Stimulated activated CD8-positive, alpha-beta memory T cell treated with anti-CD3 and anti-CD28 coated beads, Interleukin-4, amount 100 ng/mL, for 4 hours (primary cell): ENCODE data around the gene ACOXL.

Source experiments
- DNase-seq, 2 donors: peaks; one replicate each; pipeline ENCODE4 v3.0.0-alpha.2; 2020; ENCODE audit warnings: low read depth in 2 of 2, low spot score in 1 of 2

ACOXL gene

DNA sequence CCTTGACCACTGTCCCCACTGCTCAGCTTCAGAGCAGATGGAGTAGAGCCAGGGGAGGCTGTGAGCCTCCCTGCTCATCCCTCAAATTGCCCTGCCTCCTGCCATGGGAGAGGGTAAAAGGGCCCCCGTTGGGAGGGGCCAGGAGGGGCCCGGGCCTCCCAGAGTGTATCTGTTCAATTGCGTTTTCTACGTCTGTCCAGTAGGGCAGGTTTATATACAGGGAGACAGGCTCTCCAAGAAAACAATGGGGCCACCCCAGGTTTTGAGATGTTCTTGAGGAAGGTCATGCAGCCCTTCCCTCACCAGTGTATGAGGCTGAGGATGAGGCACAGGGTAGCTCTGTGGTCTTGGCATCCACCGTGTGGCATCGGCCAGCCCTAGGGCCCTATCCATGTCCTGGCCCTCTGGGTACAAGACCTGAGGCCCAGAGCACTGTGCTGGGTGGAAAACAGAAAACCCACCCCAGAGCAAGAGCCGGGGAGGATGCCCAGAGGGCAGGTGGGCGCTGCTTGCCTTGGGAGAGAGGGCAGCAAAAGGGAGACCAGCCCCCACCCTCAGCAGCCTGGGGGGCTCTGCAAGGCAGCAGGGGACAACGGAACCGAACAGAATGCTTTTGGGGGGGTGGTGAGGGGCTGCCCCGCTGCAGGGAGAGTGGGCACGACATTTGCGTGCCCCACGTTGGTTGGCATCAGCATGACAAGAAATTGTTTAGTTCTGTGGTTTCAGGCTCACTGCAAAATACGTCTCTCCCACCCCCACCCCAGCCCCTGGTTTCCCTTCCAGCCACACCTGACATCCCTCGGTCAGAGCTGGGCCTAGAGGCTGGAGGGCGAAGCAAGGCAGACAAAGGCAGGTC lies 141.5 kb downstream of the ACOXL start:
- DNase-seq: no peak

DNA sequence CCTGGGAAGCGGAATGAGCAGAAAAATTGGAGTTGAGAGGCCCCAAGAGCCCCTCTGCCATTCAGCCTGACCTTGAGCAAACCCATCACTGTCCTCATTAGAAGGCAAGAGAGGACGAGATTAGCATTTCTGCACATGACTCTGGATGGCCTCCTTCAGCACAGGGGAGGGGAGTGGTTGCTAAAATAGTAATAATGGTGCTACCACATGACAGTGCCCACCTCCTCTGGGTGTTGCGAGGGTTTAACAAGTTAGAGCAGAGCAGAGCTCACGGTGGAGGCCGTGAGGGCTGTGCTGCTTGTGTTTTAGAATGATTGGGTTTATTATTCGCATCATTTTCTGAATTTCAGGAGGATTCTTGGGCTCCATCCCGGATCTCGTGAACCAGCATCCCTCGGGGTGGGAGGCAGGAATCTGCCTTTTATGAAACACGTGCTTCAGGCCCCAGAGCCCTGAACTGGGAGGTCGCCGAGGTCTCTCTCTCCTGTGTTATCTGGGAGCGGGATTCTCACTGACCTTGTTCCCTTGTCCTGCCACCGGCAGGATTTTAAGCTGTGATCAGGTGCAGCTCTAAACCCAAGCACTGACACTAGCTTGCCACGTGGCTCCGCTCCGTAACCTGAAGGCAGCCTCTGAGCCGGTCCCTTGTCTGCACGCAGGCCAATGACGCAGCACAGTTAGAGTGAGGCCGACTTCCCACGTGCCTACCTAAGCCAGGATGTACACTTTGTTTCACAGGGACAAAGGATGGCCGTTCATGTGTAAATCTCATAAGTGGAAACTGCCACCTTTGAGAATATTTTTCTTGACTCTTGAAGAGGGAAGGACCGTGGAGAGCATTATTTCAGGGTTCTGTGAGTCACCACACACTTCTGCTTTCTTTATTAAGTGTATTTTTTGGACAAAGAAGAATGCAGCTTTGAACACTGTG lies 142.3 kb downstream of the ACOXL start:
- no peak for DNase-seq

DNA sequence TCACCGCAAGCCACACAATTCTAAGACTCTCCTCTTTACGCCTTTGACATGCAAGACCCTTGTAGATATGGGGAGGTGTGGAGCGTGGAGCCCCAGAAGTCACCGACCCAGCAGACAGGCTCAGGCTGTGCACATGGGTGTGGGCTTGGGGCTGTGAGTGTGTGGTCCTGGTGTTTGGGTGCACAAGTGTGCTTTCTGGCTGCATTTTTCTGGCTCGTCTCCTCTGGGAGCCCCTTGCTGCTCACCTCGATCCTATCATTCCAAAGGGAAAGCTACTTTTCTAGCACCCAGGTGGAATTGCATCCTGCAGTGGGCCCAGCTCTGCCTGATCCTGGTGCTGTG lies 143.0 kb downstream of the ACOXL start:
- no peak for DNase-seq

DNA sequence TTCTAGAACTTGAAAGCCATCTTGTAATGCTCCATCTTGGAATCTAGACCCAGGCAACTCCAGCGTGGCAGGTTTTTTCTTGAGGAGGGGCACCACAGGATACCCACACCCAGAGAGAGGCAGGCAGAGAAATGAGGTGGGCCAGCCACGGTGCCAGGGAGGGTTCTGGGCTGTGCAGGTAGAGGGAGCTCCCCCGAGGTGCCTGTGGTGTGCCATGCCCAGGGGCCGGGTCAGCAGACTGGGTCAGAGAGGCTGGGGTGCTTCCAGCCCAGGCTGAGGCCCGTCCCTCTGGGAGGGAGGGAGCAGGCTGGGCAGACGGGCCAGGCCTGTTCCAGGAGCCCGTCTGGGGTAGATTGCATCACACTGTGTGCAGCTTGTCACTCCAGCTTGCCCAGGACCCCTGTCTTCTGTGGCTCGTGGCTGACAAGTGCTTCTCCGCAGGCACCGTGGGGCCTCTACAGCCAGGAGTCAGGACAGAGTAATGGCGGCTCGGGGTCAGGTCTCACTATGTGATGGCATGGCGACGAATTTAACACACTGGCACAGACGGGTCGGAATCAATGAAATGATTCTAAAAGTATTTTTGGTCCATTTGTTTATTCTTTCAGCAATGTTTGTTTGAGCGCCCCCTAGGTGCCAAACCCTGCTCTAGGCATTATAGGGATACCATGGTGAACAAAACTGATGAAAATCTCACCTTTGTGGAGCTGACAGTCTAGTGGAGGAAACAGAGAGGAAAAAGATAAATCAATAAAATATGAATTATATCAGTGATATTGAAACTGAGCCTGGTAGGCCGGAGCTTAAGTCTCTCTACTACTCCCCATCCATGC lies 144.0 kb downstream of the ACOXL start:
- no peak for DNase-seq

DNA sequence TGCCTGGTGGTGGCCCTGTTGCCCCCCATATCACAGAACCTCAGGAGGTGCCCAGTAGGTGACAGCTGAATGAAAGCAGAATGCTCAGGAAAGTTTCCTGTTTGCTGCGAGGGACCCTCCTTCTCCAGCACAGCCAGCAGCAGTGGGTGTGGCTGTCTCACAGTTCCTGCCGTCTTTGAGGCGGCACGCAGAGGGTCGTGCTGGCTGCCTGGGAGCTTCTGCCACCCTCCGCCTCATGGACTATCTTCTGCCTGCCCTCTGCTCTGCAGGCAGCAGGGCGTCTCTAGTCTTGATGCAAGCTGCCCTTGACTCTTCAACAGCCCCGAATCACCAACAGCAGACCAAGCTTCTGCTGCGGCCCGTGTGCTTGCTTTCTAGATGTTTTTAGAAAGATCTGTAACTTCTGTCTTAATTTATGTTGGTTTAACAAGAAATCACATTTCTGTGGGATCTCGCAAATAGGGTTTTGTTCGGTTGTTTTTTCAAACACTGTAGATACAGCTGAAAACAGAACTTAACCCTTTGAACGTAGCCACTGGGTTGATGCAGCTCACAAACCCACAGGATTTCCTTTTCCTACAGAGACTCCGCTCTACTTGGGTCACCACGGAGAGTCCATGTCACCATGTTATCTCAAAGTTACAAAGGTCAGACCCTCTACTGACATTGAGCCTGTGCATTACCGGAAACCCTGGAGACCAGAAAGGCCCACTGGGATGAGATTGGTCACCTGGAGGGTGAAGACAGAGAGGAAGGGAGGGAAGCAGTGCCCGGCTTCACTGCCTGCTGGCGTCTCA lies 144.9 kb downstream of the ACOXL start:
- DNase-seq: no peak

DNA sequence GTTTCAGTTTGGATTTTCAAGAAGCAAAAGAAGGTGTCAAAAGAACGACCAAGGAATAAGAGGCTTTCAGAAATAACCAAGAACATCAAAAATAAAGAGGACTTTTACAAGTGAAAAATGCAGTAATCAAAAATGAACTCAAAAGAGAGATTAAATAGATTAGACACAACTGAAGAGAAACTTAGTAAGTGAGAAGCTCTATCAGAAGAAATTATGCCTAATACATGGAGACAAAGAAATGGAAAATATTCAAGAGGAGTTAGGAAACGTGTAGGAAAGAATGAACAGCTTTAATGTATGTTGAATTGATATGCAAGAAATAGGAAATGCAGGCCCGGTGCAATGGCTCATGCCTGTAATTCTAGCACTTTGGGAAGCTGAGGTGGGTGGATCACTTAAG lies 145.8 kb downstream of the ACOXL start:
- no peak for DNase-seq

DNA sequence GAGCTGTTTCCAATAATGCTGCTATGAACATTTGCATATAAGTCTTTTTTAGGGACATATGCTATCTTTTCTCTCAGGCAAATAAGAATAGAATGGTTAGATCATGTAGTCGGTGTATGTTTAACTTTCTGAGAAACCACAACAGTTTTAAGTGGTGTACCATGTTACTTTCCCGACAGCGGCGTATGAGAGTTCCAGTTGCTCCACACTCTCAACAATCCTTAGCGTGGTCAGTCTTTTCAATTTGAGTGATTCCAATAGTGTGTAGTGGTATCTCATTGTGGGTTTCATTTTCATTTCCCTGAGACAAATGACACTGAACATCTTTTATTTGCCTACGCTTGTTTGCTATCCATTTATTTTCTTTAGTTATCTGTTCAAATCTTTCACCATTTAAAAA lies 149.5 kb downstream of the ACOXL start:
- no peak for DNase-seq

DNA sequence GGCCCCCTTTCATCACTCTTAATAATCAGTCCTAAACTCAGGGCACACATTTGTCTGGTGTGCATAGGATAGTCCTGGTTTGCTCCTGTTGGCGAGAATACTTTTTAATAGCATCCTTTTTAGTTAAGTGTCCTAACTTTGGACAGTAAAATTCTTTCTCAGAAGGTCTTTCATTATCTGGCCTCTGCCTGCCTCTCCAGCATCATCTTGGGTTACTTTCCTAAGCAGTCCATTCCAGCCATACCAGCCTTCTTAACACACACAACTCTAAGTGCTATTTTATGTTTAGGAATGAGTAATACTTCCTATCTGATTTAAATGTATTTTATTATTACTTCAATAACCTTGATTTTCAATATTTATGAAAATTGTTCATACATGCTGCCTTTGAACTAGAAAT lies 151.0 kb downstream of the ACOXL start:
- no peak for DNase-seq

DNA sequence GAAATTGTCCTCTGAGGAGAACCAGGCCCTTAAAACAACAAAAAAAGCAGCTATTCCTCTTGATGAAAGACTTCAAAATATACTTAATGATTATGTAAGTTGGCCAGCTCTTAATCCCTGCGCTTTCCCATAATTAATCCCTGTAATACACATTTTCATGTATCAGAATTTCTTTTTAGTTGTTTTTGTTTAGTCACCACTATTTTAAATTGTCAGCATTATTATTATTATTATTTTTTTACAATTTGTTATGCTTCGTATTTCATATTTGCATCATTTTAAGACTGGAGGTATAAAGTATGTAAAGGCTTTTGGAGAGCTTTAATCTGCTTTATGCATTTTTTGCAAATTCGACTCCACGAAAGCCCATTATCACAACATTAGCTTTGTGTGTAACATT lies 152.9 kb downstream of the ACOXL start:
- DNase-seq: no peak

DNA sequence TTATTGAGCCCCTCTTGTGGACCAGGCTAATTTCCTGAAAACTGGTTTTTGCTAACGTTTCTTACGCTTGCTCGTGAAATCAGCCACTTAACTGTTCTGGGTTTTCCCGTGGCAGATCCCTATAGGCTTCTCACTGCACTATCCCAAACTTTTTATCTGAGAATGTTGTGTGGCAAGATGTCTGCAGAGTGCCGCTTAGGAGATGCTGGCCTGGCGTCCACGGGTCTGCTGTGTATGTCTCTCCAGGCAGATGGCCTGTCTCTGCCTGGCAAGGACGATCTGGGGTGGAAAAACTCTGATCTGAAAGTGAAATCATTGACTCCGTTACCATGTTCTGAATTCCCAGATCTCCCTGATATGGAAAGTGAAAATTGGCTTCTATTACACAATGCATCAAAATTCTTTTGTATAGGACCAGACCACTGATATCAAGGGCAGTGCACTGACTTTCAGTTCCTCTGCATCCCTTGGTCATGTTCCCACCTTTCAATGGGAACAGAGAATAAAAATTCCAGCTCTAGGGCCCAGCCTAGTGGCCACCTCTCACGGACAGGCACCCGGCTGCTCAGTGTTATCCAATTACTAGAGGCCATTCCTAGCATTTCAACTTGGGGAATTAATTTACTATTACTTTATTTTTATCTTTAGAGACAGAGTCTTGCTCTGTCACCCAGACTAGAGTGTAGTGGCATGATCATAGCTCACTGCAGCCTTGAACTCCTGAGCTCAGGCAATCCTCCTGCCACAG lies 154.6 kb downstream of the ACOXL start:
- DNase-seq: no peak

DNA sequence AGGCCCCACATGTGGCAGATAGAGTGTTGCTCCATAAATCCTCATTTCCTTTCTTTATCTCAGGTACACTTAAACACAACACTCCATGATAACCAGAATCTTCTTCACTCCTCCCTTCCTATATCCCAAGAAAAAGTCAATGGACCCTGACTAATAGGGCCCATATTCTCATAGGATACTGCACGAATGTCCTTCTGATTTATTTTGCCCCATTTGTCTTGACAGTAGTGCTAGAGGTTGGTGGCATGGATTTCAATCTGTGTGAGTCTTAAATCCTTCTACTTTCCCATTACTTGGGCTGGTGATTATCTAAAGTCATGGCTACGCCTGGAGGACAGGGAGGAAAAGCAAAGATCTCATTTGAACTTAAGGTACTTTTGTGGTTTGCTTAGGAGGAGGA lies 156.0 kb downstream of the ACOXL start:
- no peak for DNase-seq

DNA sequence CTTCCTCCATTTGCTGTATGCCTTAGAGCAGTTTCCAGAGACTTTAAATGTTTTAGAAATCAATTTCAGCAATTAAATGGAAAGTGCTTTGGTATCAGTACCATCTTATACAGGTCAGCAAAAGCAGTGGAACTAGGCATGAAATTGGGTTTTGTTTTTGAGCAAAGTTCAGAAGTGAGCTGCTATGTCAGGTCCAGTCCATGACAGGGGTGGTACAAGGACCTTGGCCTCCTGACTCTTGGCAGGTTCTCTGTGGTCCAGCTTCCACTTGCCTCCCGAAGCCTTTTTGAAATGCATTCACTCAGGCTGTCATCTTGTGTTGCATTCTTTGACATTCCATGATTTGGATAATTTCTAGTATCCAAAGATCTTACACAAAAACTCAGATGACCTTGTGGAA lies 159.3 kb downstream of the ACOXL start:
- no peak for DNase-seq

DNA sequence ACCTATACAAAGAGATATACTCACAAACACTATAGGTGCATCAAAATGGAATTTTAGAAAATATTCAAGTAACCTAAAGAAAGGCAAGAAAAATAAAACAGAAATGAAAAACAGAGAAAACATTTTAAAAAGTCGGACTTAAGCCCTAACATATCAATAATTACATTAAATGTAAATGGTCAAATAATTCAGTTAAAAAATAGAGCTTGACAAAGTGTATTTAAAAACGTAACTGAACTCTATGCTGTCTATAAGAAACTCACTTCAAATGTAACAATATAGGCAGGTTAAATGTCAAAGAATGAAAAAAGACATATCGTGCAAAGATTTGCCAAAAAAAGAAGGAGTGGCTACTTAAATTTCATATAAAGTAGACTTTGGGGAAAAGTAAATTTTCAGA lies 163.9 kb downstream of the ACOXL start:
- no peak for DNase-seq

DNA sequence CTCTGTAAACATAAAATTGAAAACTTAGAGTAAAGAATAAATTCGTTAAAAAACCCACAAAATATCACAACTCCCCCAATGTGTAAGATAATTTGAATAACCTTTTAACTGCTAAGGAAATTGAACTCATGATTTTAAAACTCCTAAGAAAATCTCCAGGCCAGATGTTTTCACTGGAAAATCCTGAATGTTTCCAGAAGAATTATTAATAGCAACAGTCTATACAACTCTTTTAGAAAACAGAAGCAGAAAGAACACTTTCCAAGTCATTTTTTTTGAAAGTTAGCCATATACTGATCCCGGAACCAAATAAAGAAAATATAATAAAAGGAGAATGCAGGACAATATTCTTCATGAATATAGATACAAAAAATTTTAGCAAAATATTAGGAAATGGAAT lies 165.6 kb downstream of the ACOXL start:
- DNase-seq: no peak

DNA sequence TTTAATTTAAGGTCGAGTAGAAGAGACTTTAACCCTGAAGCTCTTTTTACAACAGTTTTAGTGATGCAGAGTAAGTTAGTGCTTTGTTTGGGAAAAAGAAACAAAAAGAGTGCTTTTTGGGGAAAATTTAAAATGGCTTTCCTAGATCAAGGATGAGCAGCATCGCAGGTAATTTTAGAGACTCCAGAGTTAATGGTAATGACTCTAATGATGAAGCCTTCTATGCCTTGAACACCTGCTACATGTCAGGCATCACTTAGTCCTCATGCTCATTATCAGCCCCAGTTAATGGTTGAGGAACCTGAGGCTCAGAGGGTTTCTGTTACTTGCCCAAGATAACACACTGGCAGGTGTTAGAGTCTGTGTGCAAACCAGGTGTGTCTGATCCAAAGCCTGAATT lies 167.8 kb downstream of the ACOXL start:
- DNase-seq: no peak

DNA sequence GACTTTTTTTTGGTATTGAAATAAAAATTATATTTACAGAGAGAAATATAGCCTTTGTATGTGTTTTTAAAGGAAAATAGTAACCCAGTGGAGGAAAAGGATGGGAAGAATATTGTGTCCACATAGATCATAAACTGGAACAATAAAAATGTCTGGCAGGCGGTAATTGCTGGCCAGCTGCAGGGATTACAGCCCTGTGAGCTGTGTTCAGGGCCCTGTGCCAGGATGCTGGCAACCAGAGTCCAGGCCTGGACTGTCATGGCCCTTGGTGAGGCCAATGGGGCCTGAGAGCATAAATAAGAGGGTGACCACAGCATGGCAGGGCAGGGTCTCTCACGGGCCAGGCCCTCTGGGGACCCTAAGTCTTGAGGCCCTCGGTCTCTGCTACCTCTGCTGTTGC lies 171.2 kb downstream of the ACOXL start:
- no peak for DNase-seq

DNA sequence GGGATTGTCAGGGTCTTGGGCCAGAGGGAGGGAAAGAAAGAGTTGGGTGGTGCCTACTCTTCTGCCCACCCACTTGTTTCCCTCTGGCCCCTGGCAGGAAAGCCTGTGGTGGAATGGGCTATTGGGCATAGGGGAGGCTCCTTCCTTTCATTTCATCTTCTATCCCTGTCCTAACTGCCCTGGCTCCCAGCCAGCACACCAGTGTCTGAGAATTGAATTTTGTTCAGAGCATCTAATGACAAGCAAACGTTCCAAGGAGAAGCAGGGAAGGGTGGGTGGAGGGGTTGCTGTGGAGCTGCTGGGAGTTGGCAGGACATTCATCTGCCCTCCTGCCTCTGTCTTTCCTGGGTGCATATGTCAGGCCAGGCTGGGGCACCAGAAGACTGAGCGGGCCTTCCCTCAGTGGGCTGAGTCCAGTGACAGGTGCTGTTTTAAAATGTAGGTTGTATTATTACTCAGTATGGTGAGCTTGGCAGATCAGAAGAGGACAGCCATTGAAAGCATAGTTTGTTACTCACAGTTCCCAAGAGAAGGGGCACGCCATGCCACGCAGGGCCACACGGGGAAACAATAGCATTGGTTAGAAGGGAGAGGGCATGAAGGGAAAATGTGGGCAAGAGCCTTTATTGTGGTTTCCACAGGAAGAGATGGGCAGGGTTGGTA lies 171.9 kb downstream of the ACOXL start:
- DNase-seq: no peak

DNA sequence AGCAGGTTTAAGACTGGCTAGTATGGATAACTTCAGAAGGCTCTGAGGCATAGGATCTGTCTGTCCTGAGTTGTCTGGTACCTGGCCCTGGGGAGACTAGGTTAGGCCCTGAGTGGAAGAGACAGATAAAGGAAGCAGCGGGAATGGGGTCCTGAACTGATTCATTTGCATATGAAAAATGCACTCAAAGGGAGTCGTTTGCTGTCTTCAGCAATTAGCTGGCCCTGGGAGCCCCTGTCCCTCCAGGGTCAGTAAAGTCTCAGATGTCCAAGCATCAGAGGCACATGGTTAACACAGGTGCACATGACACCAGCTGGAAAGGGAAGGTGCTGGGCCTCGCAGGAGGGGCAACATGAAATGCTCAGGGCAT lies 172.4 kb downstream of the ACOXL start:
- DNase-seq: no peak

DNA sequence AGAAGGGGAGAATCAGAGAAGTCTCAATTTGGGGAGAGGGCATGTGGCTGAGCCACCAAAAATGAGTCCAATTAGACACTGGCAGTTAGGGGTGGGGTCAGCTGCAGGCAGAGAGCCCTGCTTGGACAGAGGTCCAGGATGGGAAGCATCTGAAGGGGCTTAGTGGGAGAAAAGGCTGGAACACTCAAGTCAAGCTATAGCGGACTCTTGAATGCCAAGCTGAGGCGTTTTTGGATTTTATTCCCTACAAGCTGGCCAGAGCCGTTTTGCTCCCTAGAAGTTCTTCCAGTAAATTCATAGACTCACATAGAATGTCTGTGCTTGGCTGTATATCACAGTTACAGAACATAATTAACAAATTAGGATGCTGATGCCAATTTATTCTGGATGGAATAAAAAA lies 172.8 kb downstream of the ACOXL start:
- no peak for DNase-seq
